Stomach (tissue), 9 donors: Measurements from ENCODE around the gene SP3. TPM values are rescaled to one million over a fixed set of nuclear protein-coding genes. Genes with fewer than 3 reads are reported as not detected.

Experiments used
- DNase-seq, 2 donors: peaks; one replicate each; pipeline versions ENCODE4 v3.0.0 to v3.0.0-alpha.2; 2013 to 2019
- H3K27ac ChIP-seq, 5 donors: fragments of 200-600 bp in 4 of 5; sonication (generic) in 4 of 5; one replicate each; pipeline ENCODE4 v1.5.1; 2013 to 2019; ENCODE audit warnings: mild to moderate bottlenecking in 1 of 5, moderate library complexity in 1 of 5
- H3K27me3 ChIP-seq, 3 donors: fragments of 200-600 bp; sonication (generic); one replicate each; pipeline ENCODE4 v1.5.1; 2017 to 2019; ENCODE audit warnings: mixed run types in 1 of 3
- H3K36me3 ChIP-seq, 4 donors: fragments of 200-600 bp; sonication (generic); 1 replicate in 3 of 4; 2 replicates in 1 of 4; pipeline ENCODE4 v1.5.1; 2016 to 2019
- H3K4me1 ChIP-seq, 4 donors: fragments of 200-600 bp; sonication (generic); one replicate each; pipeline ENCODE4 v1.5.1; 2016 to 2019
- H3K4me3 ChIP-seq, 4 donors: fragments of 200-600 bp; sonication (generic) in 3 of 4; one replicate each; pipeline ENCODE4 v1.5.1; 2016 to 2019; ENCODE audit warnings: mild to moderate bottlenecking in 1 of 4
- H3K9me3 ChIP-seq, 4 donors: fragments of 200-600 bp; sonication (generic); one replicate each; pipeline ENCODE4 v1.5.1; 2016 to 2019
- CTCF ChIP-seq, 7 experiments: fragments of 450-650 bp in 4 of 7; fragments of 200-600 bp in 3 of 7; sonication (generic) in 3 of 7; IDR thresholded peaks; one replicate each; pipeline ENCODE4 v1.5.1; 2016 to 2019; ENCODE audit warnings: antibody characterized with exemption in 7 of 7, control low read depth in 2 of 7, mild to moderate bottlenecking in 1 of 7
- EP300 ChIP-seq: sonication (generic); formaldehyde crosslinking; IDR thresholded peaks from one replicate; pipeline ENCODE4 v1.6.1; 2017; ENCODE audit warnings: antibody characterized with exemption
- POLR2A ChIP-seq, 4 donors: fragments of 450-650 bp; IDR thresholded peaks; one replicate each; pipeline ENCODE4 v1.6.1; 2016; ENCODE audit warnings: antibody characterized with exemption in 4 of 4, control low read depth in 2 of 4, mild to moderate bottlenecking in 1 of 4, moderate library complexity in 1 of 4
- POLR2AphosphoS5 ChIP-seq, 3 donors: sonication (generic); formaldehyde crosslinking; IDR thresholded peaks; one replicate each; pipeline ENCODE4 v1.6.1; 2016; ENCODE audit warnings: antibody characterized with exemption in 3 of 3
- WGBS, 5 donors: extraction: QIAGEN DNeasy Blood & Tissue Kit in 3 of 5; methylation state at CpG; one replicate each; pipeline versions ENCODE4 v1.1.5 to v1.1.7; 2013 to 2018; 5-methylcytosine and 5-hydroxymethylcytosine counted together
- intact Hi-C: fragments of 100-400 bp; cut with DNase I; formaldehyde crosslinking; loops from one replicate; pipeline ENCODE4 v1.15.1; 2023; ENCODE audit warnings: low total_unique reads
- polyA plus RNA-seq, 3 donors: library from polyadenylated mRNA; stranded (reverse); fragments of 200-250 nt; gene quantifications; one replicate each; pipeline ENCODE4 v1.2.3, GENCODE V29; 2013
- total RNA-seq, 5 donors: library from RNA; depleted of rRNA; stranded (reverse); fragments of >200 nt; gene quantifications; one replicate each; pipeline versions ENCODE4 v1.1.0 to v1.2.3, GENCODE V29; 2014 to 2016
- donor health status: healthy with polysubstance abuse.
- donor health status: Bipolar disorder and iron deficiency.
- donor health status: healthy.

SP3 gene
- total and polyA plus RNA-seq, 8 donors = 15.0 to 147 (median 45.2) TPM

GRCh38 chr2:173956454-173956853 is 8.7 kb downstream of the SP3 start:
- 33 to 41% (median 37%) methylated on average over 3 of the region's 3 CpGs for WGBS, 5 donors
- Histone ChIP-seq H3K4me3 (no peak overlapping the region), H3K4me1 (peaks cover 59 to 99% (median 83%) of the 10 kb centered on the region in 4 donors), H3K9me3 (no peaks in the 10 kb centered on the region), H3K27me3 (no peaks in the 10 kb centered on the region), H3K36me3 (peaks cover 17 to 43% (median 35%) of the 10 kb centered on the region in 4 donors), H3K27ac (no peak overlapping the region)
- DNase-seq = no peak
- TF ChIP-seq CTCF (IDR thresholded peaks at IDR 0.05) (no peak), POLR2A (IDR thresholded peaks at IDR 0.05) (no peak), EP300 (no peak), POLR2AphosphoS5 (IDR thresholded peaks at IDR 0.05) (no peak)
- intact Hi-C loops = no loop called here

- H3K27ac ChIP-seq = no peak overlapping the region
- no peaks in the 10 kb centered on the region for H3K27me3 ChIP-seq
- peaks cover 58 to 98% (median 80%) of the 10 kb centered on the region in 4 donors for H3K4me1 ChIP-seq
- 67 to 74% (median 69%) methylated on average over 2 of the region's 2 CpGs for WGBS, 5 donors
- no peak for DNase-seq
- H3K9me3 ChIP-seq = no peaks in the 10 kb centered on the region
- intact Hi-C loops = no loop called here
- no peak overlapping the region for H3K4me3 ChIP-seq
- TF ChIP-seq POLR2AphosphoS5 (IDR thresholded peaks at IDR 0.05) (no peak), POLR2A (IDR thresholded peaks at IDR 0.05) (no peak), CTCF (IDR thresholded peaks at IDR 0.05) (no peak), EP300 (no peak)
- H3K36me3 ChIP-seq = peaks cover 17 to 38% (median 35%) of the 10 kb centered on the region in 4 donors
These were observed 9.3 kb downstream of the SP3 start for GRCh38 chr2:173955867-173956266.

GRCh38 chr2:173955004-173955403 is 10.2 kb downstream of the SP3 start:
- H3K9me3 ChIP-seq = no peaks in the 10 kb centered on the region
- H3K4me1 ChIP-seq = peaks cover 50 to 98% (median 77%) of the 10 kb centered on the region in 4 donors
- no peak for DNase-seq
- intact Hi-C loops = no loop called here
- WGBS, 5 donors = 63 to 72% (median 64%) methylated on average over 4 of the region's 4 CpGs
- no peaks in the 10 kb centered on the region for H3K27me3 ChIP-seq
- H3K4me3 ChIP-seq = no peak overlapping the region
- H3K36me3 ChIP-seq = peaks cover 17 to 38% (median 35%) of the 10 kb centered on the region in 4 donors
- no peak for TF ChIP-seq POLR2A (IDR thresholded peaks at IDR 0.05)
- no peak for TF ChIP-seq EP300
- no peak for TF ChIP-seq POLR2AphosphoS5 (IDR thresholded peaks at IDR 0.05)
- no peak for TF ChIP-seq CTCF (IDR thresholded peaks at IDR 0.05)
- no peak overlapping the region for H3K27ac ChIP-seq

- no peak overlapping the region for H3K4me3 ChIP-seq
- H3K27me3 ChIP-seq = no peaks in the 10 kb centered on the region
- intact Hi-C loops = no loop called here
- no peak overlapping the region for H3K27ac ChIP-seq
- H3K36me3 ChIP-seq = peaks cover 17 to 38% (median 35%) of the 10 kb centered on the region in 4 donors
- no peak for DNase-seq
- no peaks in the 10 kb centered on the region for H3K9me3 ChIP-seq
- peaks cover 42 to 98% (median 72%) of the 10 kb centered on the region in 4 donors for H3K4me1 ChIP-seq
- TF ChIP-seq CTCF (IDR thresholded peaks at IDR 0.05) = no peak
- TF ChIP-seq POLR2A (IDR thresholded peaks at IDR 0.05) = no peak
- no peak for TF ChIP-seq EP300
- no peak for TF ChIP-seq POLR2AphosphoS5 (IDR thresholded peaks at IDR 0.05)
- WGBS, 5 donors = 93 to 98% (median 96%) methylated on average over 3 of the region's 3 CpGs
These were observed 12.1 kb downstream of the SP3 start for GRCh38 chr2:173953047-173953424.
